Hepatocyte (in vitro differentiated cells): Measurements from ENCODE around the gene ZCCHC24.

ENCODE experiments used
- CTCF ChIP-seq: fragments of 200-600 bp; sonication (generic); IDR thresholded peaks from 2 replicates; pipeline ENCODE4 v1.5.1; 2016; ENCODE audit warnings: antibody characterized with exemption, mild to moderate bottlenecking; ENCODE audit not compliant: poor library complexity
- EZH2 ChIP-seq: fragments of 200-600 bp; sonication (generic); IDR thresholded peaks from 2 replicates; pipeline ENCODE4 v1.6.1; 2016; ENCODE audit warnings: antibody characterized with exemption, mild to moderate bottlenecking, borderline replicate concordance
- EZH2phosphoT487 ChIP-seq: fragments of 200-600 bp; sonication (generic); IDR thresholded peaks from one replicate; pipeline ENCODE4 v1.6.1; 2018; ENCODE audit warnings: antibody characterized with exemption, mild to moderate bottlenecking, low read depth, moderate library complexity; ENCODE audit not compliant: unreplicated experiment, severe bottlenecking

GRCh38 chr10:79401015-79401921 is 44.2 kb downstream of the ZCCHC24 start:
- TF ChIP-seq EZH2 = no peak
- no peak for TF ChIP-seq CTCF
- no peak for TF ChIP-seq EZH2phosphoT487
